B cell (primary cell): Measurements from ENCODE around the gene PTPRF. TPM values are rescaled to one million over a fixed set of nuclear protein-coding genes. Genes with fewer than 3 reads are reported as not detected.

Experiments used
- ATAC-seq: fragments of 200-7000 bp; cut with Tn5 transposase; one replicate; pipeline ENCODE4 v1.10.0; 2021; ENCODE audit warnings: low read depth, mild to moderate bottlenecking, moderate number of reproducible peaks, moderate library complexity
- CTCF ChIA-PET: fragments of 350-600 bp; sonication (Branson Sonifier 250); formaldehyde crosslinking; loops from one replicate; lab custom pipeline; 2021; ENCODE audit warnings: antibody characterized with exemption, inconsistent platforms; lab: Charles Lee
- POLR2A ChIA-PET: fragments of 350-600 bp; sonication (Branson Sonifier 250); formaldehyde crosslinking; loops from one replicate; lab custom pipeline; 2021; ENCODE audit warnings: antibody characterized with exemption; lab: Charles Lee
- DNase-seq: peaks from one replicate; pipeline ENCODE4 v3.0.0; 2013
- H2AFZ ChIP-seq: 2 replicates; pipeline ENCODE4 v1.6.1; 2012; ENCODE audit warnings: mild to moderate bottlenecking, low read depth, low read length; ENCODE audit not compliant: insufficient read depth, poor library complexity, severe bottlenecking
- H3K27ac ChIP-seq, 2 donors: 1 replicate in 1 of 2; 2 replicates in 1 of 2; pipeline ENCODE4 v1.5.1; 2012 to 2013; ENCODE audit warnings: low read length in 2 of 2, mild to moderate bottlenecking in 2 of 2, moderate library complexity in 1 of 2
- H3K27me3 ChIP-seq, 4 experiments: fragments of 200-600 bp in 1 of 4; sonication (generic) in 1 of 4; replicated peaks in 1 of 4; 1 replicate in 2 of 4; 2 replicates in 2 of 4; pipeline versions ENCODE4 v1.6.1 to v1.7.0; 2013 to 2016; ENCODE audit warnings: low read length in 3 of 4, mild to moderate bottlenecking in 2 of 4, mixed read lengths in 1 of 4, moderate library complexity in 1 of 4; ENCODE audit not compliant: insufficient read depth in 4 of 4, control insufficient read depth in 3 of 4; ENCODE audit errors: control extremely low read depth in 1 of 4
- H3K36me3 ChIP-seq, 2 experiments: replicated peaks in 1 of 2; 1 replicate in 1 of 2; 2 replicates in 1 of 2; pipeline versions ENCODE4 v1.6.1 to v1.7.1; 2013; ENCODE audit warnings: low read length in 1 of 2; ENCODE audit not compliant: insufficient read depth in 2 of 2, control insufficient read depth in 1 of 2; ENCODE audit errors: control extremely low read depth in 1 of 2, extremely low read depth in 1 of 2
- H3K4me1 ChIP-seq, 2 donors: fragments of 200-600 bp in 1 of 2; sonication (generic) in 1 of 2; 1 replicate in 1 of 2; 2 replicates in 1 of 2; pipeline versions ENCODE4 v1.5.1 to v1.6.1; 2013 to 2017; ENCODE audit warnings: low read length in 2 of 2; ENCODE audit not compliant: control insufficient read depth in 2 of 2, insufficient read depth in 2 of 2
- H3K4me2 ChIP-seq: replicated peaks from 2 replicates; pipeline ENCODE3; 2012; ENCODE audit warnings: mild to moderate bottlenecking, low read depth, low read length; ENCODE audit not compliant: poor library complexity, severe bottlenecking
- H3K4me3 ChIP-seq, 5 experiments: fragments of 200-600 bp in 1 of 5; sonication (generic) in 1 of 5; 1 replicate in 3 of 5; 2 replicates in 2 of 5; pipeline versions ENCODE4 v1.5.1 to v1.7.0; 2011 to 2016; ENCODE audit warnings: low read length in 4 of 5, mild to moderate bottlenecking in 4 of 5, low read depth in 2 of 5, control low read depth in 1 of 5, moderate library complexity in 1 of 5; ENCODE audit not compliant: insufficient read depth in 1 of 5; ENCODE audit errors: control extremely low read depth in 1 of 5, extremely low read depth in 1 of 5
- H3K79me2 ChIP-seq: fragments of 200-600 bp; sonication (generic); one replicate; pipeline ENCODE4 v1.6.0; 2016; ENCODE audit warnings: low read length; ENCODE audit not compliant: control insufficient read depth, insufficient read depth
- H3K9ac ChIP-seq: fragments of 200-600 bp; sonication (generic); 2 replicates; pipeline ENCODE4 v1.6.1; 2017; ENCODE audit warnings: mild to moderate bottlenecking, low read length, moderate library complexity
- H3K9me3 ChIP-seq, 3 donors: one replicate each; pipeline versions ENCODE4 v1.6.1 to v1.7.1; 2013; ENCODE audit warnings: low read length in 2 of 3; ENCODE audit not compliant: control insufficient read depth in 2 of 3, insufficient read depth in 1 of 3; ENCODE audit errors: control extremely low read depth in 1 of 3
- H4K20me1 ChIP-seq: 2 replicates; pipeline ENCODE4 v1.6.0; 2012; ENCODE audit warnings: mild to moderate bottlenecking, low read length; ENCODE audit not compliant: insufficient read depth, control insufficient read depth, poor library complexity, severe bottlenecking
- H3K27ac Mint-ChIP-seq: one replicate; pipeline ENCODE4 v1.8.0; 2021; ENCODE audit warnings: mixed read lengths
- H3K27me3 Mint-ChIP-seq: one replicate; pipeline ENCODE4 v1.8.0; 2021; ENCODE audit warnings: mixed read lengths
- H3K4me1 Mint-ChIP-seq: one replicate; pipeline ENCODE4 v1.8.0; 2021; ENCODE audit warnings: mixed read lengths
- H3K4me3 Mint-ChIP-seq: one replicate; pipeline ENCODE4 v1.8.0; 2021; ENCODE audit warnings: mixed read lengths
- H3K9me3 Mint-ChIP-seq: one replicate; pipeline ENCODE4 v1.8.0; 2022; ENCODE audit warnings: mixed read lengths; ENCODE audit not compliant: insufficient read depth
- CTCF ChIP-seq: fragments of 200-600 bp; IDR thresholded peaks from one replicate; pipeline ENCODE4 v1.8.0; 2022; ENCODE audit warnings: antibody characterized with exemption, mild to moderate bottlenecking
- EZH2 ChIP-seq: IDR thresholded peaks from 2 replicates; pipeline ENCODE4 v1.6.1; 2012; ENCODE audit warnings: borderline replicate concordance, low read depth, mild to moderate bottlenecking, moderate library complexity, low read length; ENCODE audit not compliant: insufficient read depth, poor library complexity, severe bottlenecking
- WGBS: methylation state at CpG from one replicate; pipeline ENCODE4 v1.1.5; 2013; ENCODE audit warnings: missing lambda C conversion rate; ENCODE audit not compliant: insufficient coverage; 5-methylcytosine and 5-hydroxymethylcytosine counted together
- intact Hi-C: fragments of 100-400 bp; cut with micrococcal nuclease; formaldehyde crosslinking; loops from one replicate; pipeline ENCODE4 v1.10.0; 2022
- polyA plus RNA-seq: library from polyadenylated mRNA; depleted of rRNA; stranded (reverse); fragments of >200 nt; gene quantifications from 2 replicates; pipeline ENCODE4 v1.2.3, GENCODE V29; 2012
- total RNA-seq, 2 donors: library from RNA; stranded (reverse); fragments of 120-200 nt in 1 of 2; gene quantifications; 1 replicate in 1 of 2; 2 replicates in 1 of 2; pipeline versions ENCODE4 v1.2.3 to v1.2.4, GENCODE V29; 2013 to 2022

PTPRF gene
- total and polyA plus RNA-seq, 2 donors (not counting 1 experiment from before 2014, with no cell fraction given) = 0.07 to 0.13 TPM

GRCh38 chr1:43625063-43625780, 94.5 kb downstream of the PTPRF start:
- 94% methylated on average over 16 of the region's 16 CpGs for WGBS
- Histone ChIP-seq H3K36me3 (no peaks in the 10 kb centered on the region), H3K79me2 (no peaks in the 10 kb centered on the region), H3K4me1 (no peaks in the 10 kb centered on the region), H4K20me1 (no peaks in the 10 kb centered on the region), H3K4me2 (no peak overlapping the region), H3K27ac (no peak overlapping the region), H3K9ac (no peak overlapping the region), H3K27me3 (no peaks in the 10 kb centered on the region), H3K9me3 (no peaks in the 10 kb centered on the region), H3K4me3 (no peak overlapping the region), H2AFZ (no peak overlapping the region)
- H3K9me3 Mint-ChIP-seq = no peaks in the 10 kb centered on the region
- POLR2A ChIA-PET = no interaction called here
- no peak for DNase-seq
- ATAC-seq = no peak
- H3K27me3 Mint-ChIP-seq = peaks cover 15% of the 10 kb centered on the region
- intact Hi-C loops = no loop called here
- no peak overlapping the region for H3K4me3 Mint-ChIP-seq
- CTCF ChIA-PET = no interaction called here
- no peaks in the 10 kb centered on the region for H3K4me1 Mint-ChIP-seq
- TF ChIP-seq EZH2 (no peak), CTCF (no peak)
- H3K27ac Mint-ChIP-seq = no peak overlapping the region

GRCh38 chr1:43632135-43632670, 101.5 kb downstream of the PTPRF start:
- ATAC-seq (no peak), DNase-seq (no peak)
- no peaks in the 10 kb centered on the region for H3K9me3 ChIP-seq
- no peak overlapping the region for H3K27ac ChIP-seq
- Mint-ChIP-seq H3K27ac (no peak overlapping the region), H3K4me1 (no peaks in the 10 kb centered on the region), H3K4me3 (no peak overlapping the region), H3K27me3 (peaks cover 14% of the 10 kb centered on the region), H3K9me3 (no peaks in the 10 kb centered on the region)
- H3K4me1 ChIP-seq = no peaks in the 10 kb centered on the region
- H2AFZ ChIP-seq = no peak overlapping the region
- intact Hi-C loops = no loop called here
- H3K27me3 ChIP-seq = no peaks in the 10 kb centered on the region
- no peaks in the 10 kb centered on the region for H3K36me3 ChIP-seq
- H3K4me2 ChIP-seq = no peak overlapping the region
- ChIA-PET POLR2A (no interaction called here), CTCF (no interaction called here)
- no peaks in the 10 kb centered on the region for H3K79me2 ChIP-seq
- no peaks in the 10 kb centered on the region for H4K20me1 ChIP-seq
- TF ChIP-seq CTCF (no peak), EZH2 (no peak)
- WGBS = 100% methylated on average over 1 of the region's 4 CpGs
- no peak overlapping the region for H3K9ac ChIP-seq
- H3K4me3 ChIP-seq = no peak overlapping the region
